Measurements from ENCODE around the gene KPNA1. TPM values are rescaled to one million over a fixed set of nuclear protein-coding genes. Genes with fewer than 3 reads are reported as not detected.
"Not testable (repeated sequence)": the region's sequence is repeated elsewhere in the genome, so short reads cannot be mapped to it uniquely, and the experiment has no call there.

KPNA1 gene
- total and polyA plus RNA-seq, 5 donors = 12.7 to 66.9 (median 50.4) TPM

- ATAC-seq (no peak), DNase-seq (no peak)
- intact Hi-C loops (cut with DNase I) = no loop called here
- no peaks in the 10 kb centered on the region for H3K4me1 ChIP-seq (ENCODE audit: control insufficient read depth, insufficient read depth, low read length)
- no peak overlapping the region for H3K4me3 ChIP-seq (ENCODE audit: low read length)
- H3K9me3 ChIP-seq (ENCODE audit: control insufficient read depth, low read length) = no peaks in the 10 kb centered on the region
- WGBS = 60% methylated on average over 1 of the region's 1 CpG
- no peaks in the 10 kb centered on the region for H3K27me3 ChIP-seq (ENCODE audit: control insufficient read depth, insufficient read depth)
- no peak overlapping the region for H3K27ac ChIP-seq (ENCODE audit: low read length)
These were observed 45.1 kb downstream of the KPNA1 start for GRCh38 chr3:122469659-122470058.

- no peak overlapping the region for H3K27ac ChIP-seq (ENCODE audit: low read length)
- intact Hi-C loops (cut with DNase I) = no loop called here
- no peak for ATAC-seq
- 75% methylated on average over 3 of the region's 3 CpGs for WGBS
- H3K27me3 ChIP-seq (ENCODE audit: control insufficient read depth, insufficient read depth) = no peaks in the 10 kb centered on the region
- no peaks in the 10 kb centered on the region for H3K9me3 ChIP-seq (ENCODE audit: control insufficient read depth, low read length)
- no peak for DNase-seq
- no peak overlapping the region for H3K4me3 ChIP-seq (ENCODE audit: low read length)
- H3K4me1 ChIP-seq (ENCODE audit: control insufficient read depth, insufficient read depth, low read length) = no peaks in the 10 kb centered on the region
These were observed 45.7 kb downstream of the KPNA1 start for GRCh38 chr3:122468896-122469533.

- no peak for ATAC-seq
- H3K9me3 ChIP-seq (ENCODE audit: control insufficient read depth, low read length) = no peaks in the 10 kb centered on the region
- H3K27ac ChIP-seq (ENCODE audit: low read length) = no peak overlapping the region
- intact Hi-C loops (cut with DNase I) = no loop called here
- no peak for DNase-seq
- H3K4me1 ChIP-seq (ENCODE audit: control insufficient read depth, insufficient read depth, low read length) = no peaks in the 10 kb centered on the region
- H3K27me3 ChIP-seq (ENCODE audit: control insufficient read depth, insufficient read depth) = no peaks in the 10 kb centered on the region
- H3K4me3 ChIP-seq (ENCODE audit: low read length) = no peak overlapping the region
- over 99% methylated on average over 3 of the region's 3 CpGs for WGBS
These were observed 48.0 kb downstream of the KPNA1 start for GRCh38 chr3:122466701-122467240.

GRCh38 chr3:122464659-122465058 is 50.1 kb downstream of the KPNA1 start:
- no peak for DNase-seq
- no peak overlapping the region for H3K4me3 ChIP-seq (ENCODE audit: low read length)
- H3K27ac ChIP-seq (ENCODE audit: low read length) = no peak overlapping the region
- no peaks in the 10 kb centered on the region for H3K27me3 ChIP-seq (ENCODE audit: control insufficient read depth, insufficient read depth)
- 96% methylated on average over 1 of the region's 1 CpG for WGBS
- intact Hi-C loops (cut with DNase I) = no loop called here
- H3K4me1 ChIP-seq (ENCODE audit: control insufficient read depth, insufficient read depth, low read length) = no peaks in the 10 kb centered on the region
- no peaks in the 10 kb centered on the region for H3K9me3 ChIP-seq (ENCODE audit: control insufficient read depth, low read length)
- ATAC-seq = no peak

GRCh38 chr3:122462406-122462805 is 52.3 kb downstream of the KPNA1 start:
- DNase-seq (no peak), ATAC-seq (no peak)
- H3K9me3 ChIP-seq (ENCODE audit: control insufficient read depth, low read length) = no peaks in the 10 kb centered on the region
- H3K4me1 ChIP-seq (ENCODE audit: control insufficient read depth, insufficient read depth, low read length) = no peaks in the 10 kb centered on the region
- H3K27ac ChIP-seq (ENCODE audit: low read length) = no peak overlapping the region
- 84% methylated on average over 1 of the region's 1 CpG for WGBS
- intact Hi-C loops (cut with DNase I) = no loop called here
- H3K4me3 ChIP-seq (ENCODE audit: low read length) = no peak overlapping the region
- no peaks in the 10 kb centered on the region for H3K27me3 ChIP-seq (ENCODE audit: control insufficient read depth, insufficient read depth)

GRCh38 chr3:122461806-122462205 is 52.9 kb downstream of the KPNA1 start:
- Histone ChIP-seq H3K9me3 (ENCODE audit: control insufficient read depth, low read length) (no peaks in the 10 kb centered on the region), H3K4me3 (ENCODE audit: low read length) (no peak overlapping the region), H3K4me1 (ENCODE audit: control insufficient read depth, insufficient read depth, low read length) (no peaks in the 10 kb centered on the region), H3K27me3 (ENCODE audit: control insufficient read depth, insufficient read depth) (no peaks in the 10 kb centered on the region), H3K27ac (ENCODE audit: low read length) (no peak overlapping the region)
- ATAC-seq = no peak
- no peak for DNase-seq
- 88% methylated on average over 3 of the region's 3 CpGs for WGBS
- intact Hi-C loops (cut with DNase I) = no loop called here

- ATAC-seq = no peak
- WGBS = 59% methylated on average over 4 of the region's 4 CpGs
These were observed 55.7 kb downstream of the KPNA1 start for GRCh38 chr3:122458992-122459391.

GRCh38 chr3:122457706-122458105 is 57.0 kb downstream of the KPNA1 start:
- DNase-seq = no peak

More at GRCh38 chr3:122458992-122459391, 55.7 kb downstream of the KPNA1 start:
- H3K4me3 ChIP-seq (ENCODE audit: low read length) = no peak overlapping the region
- H3K4me1 ChIP-seq (ENCODE audit: control insufficient read depth, insufficient read depth, low read length) = no peaks in the 10 kb centered on the region
- no peak overlapping the region for H3K27ac ChIP-seq (ENCODE audit: low read length)
- no peaks in the 10 kb centered on the region for H3K27me3 ChIP-seq (ENCODE audit: control insufficient read depth, insufficient read depth)
- intact Hi-C loops (cut with DNase I) = loop anchor here in 1 of 4 donors (5.0 kb wide), 1 partner anchor 218 kb away; no protein-coding TSS in a partner anchor
- H3K9me3 ChIP-seq (ENCODE audit: control insufficient read depth, low read length) = no peaks in the 10 kb centered on the region
- DNase-seq = no peak

GRCh38 chr3:122456074-122456473 is 58.7 kb downstream of the KPNA1 start:
- intact Hi-C loops (cut with DNase I) = loop anchor here in 1 of 4 donors (5.0 kb wide), 1 partner anchor 221 kb away; no protein-coding TSS in a partner anchor
- no peak overlapping the region for H3K27ac ChIP-seq (ENCODE audit: low read length)
- DNase-seq (no peak), ATAC-seq (no peak)
- H3K9me3 ChIP-seq (ENCODE audit: control insufficient read depth, low read length) = no peaks in the 10 kb centered on the region
- no peak overlapping the region for H3K4me3 ChIP-seq (ENCODE audit: low read length)
- H3K4me1 ChIP-seq (ENCODE audit: control insufficient read depth, insufficient read depth, low read length) = no peaks in the 10 kb centered on the region
- H3K27me3 ChIP-seq (ENCODE audit: control insufficient read depth, insufficient read depth) = no peaks in the 10 kb centered on the region

More at GRCh38 chr3:122457706-122458105, 57.0 kb downstream of the KPNA1 start:
- no peaks in the 10 kb centered on the region for H3K9me3 ChIP-seq (ENCODE audit: control insufficient read depth, low read length)
- H3K4me1 ChIP-seq (ENCODE audit: control insufficient read depth, insufficient read depth, low read length) = no peaks in the 10 kb centered on the region
- H3K27me3 ChIP-seq (ENCODE audit: control insufficient read depth, insufficient read depth) = no peaks in the 10 kb centered on the region
- H3K4me3 ChIP-seq (ENCODE audit: low read length) = no peak overlapping the region
- intact Hi-C loops (cut with DNase I) = loop anchor here in 1 of 4 donors (5.0 kb wide), 1 partner anchor 220 kb away; no protein-coding TSS in a partner anchor
- no peak for ATAC-seq
- no peak overlapping the region for H3K27ac ChIP-seq (ENCODE audit: low read length)
- 97% methylated on average over 2 of the region's 2 CpGs for WGBS

- no peak for DNase-seq
- no peaks in the 10 kb centered on the region for H3K27me3 ChIP-seq (ENCODE audit: control insufficient read depth, insufficient read depth)
- no peaks in the 10 kb centered on the region for H3K4me1 ChIP-seq (ENCODE audit: control insufficient read depth, insufficient read depth, low read length)
- H3K27ac ChIP-seq (ENCODE audit: low read length) = no peak overlapping the region
- intact Hi-C loops (cut with DNase I) = no loop called here
- ATAC-seq = no peak
- no peaks in the 10 kb centered on the region for H3K9me3 ChIP-seq (ENCODE audit: control insufficient read depth, low read length)
- H3K4me3 ChIP-seq (ENCODE audit: low read length) = no peak overlapping the region
- 88% methylated on average over 3 of the region's 3 CpGs for WGBS
These were observed 63.4 kb downstream of the KPNA1 start for GRCh38 chr3:122451371-122451770.

- ATAC-seq; intact Hi-C loops (cut with DNase I); H3K9me3 ChIP-seq (ENCODE audit: control insufficient read depth, low read length); H3K4me3 ChIP-seq (ENCODE audit: low read length); H3K4me1 ChIP-seq (ENCODE audit: control insufficient read depth, insufficient read depth, low read length); H3K27me3 ChIP-seq (ENCODE audit: control insufficient read depth, insufficient read depth); DNase-seq; H3K27ac ChIP-seq (ENCODE audit: low read length): not testable (repeated sequence)
- WGBS = 97% methylated on average over 6 of the region's 6 CpGs
These were observed 66.5 kb downstream of the KPNA1 start for GRCh38 chr3:122448218-122448617.
